NCI-H748 (cell line): ENCODE measurements around the gene SUGCT.

Experiments
- DNase-seq: peaks from one replicate; lab custom pipeline; 2025; ENCODE audit not compliant: unreplicated experiment; lab: John Stamatoyannopoulos, UW

The SUGCT gene

DNA sequence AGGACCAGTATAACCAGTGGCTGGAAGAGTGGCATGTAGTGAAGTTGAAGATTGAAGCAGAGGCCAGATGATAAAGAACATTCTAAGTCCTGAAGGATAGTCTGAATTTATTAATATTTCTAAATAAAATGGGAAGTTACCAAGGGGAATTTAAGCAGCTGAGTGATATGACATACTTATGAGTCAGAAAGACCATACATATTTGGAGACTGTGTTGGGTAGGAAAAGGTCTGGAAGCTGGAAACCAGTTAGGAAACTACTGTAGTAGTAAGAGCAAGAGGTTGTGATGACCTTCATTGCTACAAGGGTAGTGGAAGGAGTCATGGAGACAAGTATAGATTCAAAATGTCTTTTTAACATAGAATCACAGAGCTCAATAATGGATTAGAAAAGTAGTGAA, 752.3 kb downstream of the SUGCT start:
- no peak for DNase-seq

- no peak for DNase-seq
These were observed 753.7 kb downstream of the SUGCT start for GRCh38 chr7:40888499-40888898.

DNA sequence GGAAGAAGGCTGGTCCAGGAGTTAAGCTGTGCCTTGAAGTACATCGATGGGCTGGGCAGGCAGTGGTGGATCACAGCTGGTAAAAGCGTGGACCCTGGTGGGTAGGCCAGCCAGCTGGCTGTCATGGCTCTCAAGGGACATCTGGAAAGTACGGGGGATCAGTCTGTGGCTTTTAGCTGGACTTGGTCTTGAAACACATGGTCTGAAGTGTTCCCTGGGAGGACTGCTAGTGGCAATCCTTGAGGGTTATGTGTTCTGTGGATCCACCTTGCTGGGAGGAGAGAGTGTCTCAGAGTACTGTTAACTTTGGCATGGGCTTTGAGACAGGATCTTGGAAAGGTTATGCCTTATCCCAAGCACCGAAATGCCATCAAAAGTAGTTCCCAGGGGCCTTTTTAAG, 754.3 kb downstream of the SUGCT start:
- no peak for DNase-seq

- no peak for DNase-seq
These were observed 754.7 kb downstream of the SUGCT start for GRCh38 chr7:40889539-40889938.

DNA sequence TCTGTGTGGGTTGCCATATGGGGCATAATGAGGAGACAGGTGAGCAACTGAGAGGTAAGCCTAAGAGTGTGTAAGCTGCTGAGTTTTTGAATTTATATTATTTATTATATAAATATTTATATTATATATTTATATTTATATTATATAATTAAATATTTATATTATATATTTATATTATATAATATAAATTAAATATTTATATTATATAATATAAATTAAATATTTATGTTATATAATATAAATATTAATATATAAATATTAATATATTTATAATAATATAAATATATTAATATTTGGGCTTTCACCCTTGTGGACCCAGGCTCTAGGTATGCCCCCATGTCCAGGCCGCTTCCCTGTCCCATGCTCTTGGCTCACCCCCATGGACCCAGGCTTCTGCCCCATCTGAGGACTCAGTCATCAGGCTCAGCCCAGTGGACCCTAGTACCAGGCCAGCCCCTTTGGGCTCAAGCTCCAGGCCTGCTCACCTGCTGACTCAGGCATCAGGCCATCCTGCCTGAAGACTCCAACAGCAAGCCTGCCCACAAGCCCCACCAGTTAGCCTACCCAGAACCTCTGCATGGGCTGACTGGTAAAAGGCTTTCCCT, 755.4 kb downstream of the SUGCT start:
- DNase-seq = no peak

DNA sequence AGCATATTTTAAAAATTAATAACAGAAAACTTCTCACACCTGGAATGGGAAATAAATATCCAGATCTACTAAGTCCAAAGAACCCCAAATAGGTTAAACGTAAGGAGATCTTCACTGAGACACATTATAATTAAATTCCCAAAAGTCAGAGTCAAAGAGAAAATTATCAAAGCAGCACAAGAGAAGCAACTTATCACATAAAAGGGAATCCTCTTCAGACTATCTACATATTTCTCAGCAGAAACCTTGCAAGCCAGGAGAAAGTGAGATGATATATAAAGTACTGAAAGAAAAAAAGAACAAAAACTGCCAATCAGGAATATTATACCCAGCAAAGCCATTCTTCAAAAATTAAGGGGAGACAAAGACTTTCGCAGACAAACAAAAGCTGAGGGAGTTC, 756.4 kb downstream of the SUGCT start:
- DNase-seq = no peak

- DNase-seq = no peak
These were observed 764.3 kb downstream of the SUGCT start for GRCh38 chr7:40899151-40899550.

- no peak for DNase-seq
These were observed 765.1 kb downstream of the SUGCT start for GRCh38 chr7:40899636-40900507.

DNA sequence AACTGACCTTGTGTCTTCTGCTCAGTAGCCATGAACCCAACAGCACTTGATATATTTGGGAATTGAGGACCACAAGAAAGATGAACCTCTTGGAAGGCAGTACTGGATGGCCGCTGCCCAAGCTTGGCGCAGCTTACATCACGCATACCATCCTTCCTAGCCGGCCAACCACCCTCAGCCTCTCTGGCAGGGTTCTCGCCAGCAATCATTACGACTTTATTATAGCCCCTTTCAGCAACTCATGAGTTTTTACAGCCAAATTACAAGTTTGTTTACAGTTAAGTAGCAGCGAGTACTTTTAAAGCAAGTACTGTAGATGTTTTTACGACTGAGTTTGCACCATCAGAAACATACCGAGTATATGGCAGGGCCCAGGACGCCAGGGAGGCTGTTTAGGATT, 769.1 kb downstream of the SUGCT start:
- no peak for DNase-seq

- DNase-seq = no peak
These were observed 772.5 kb downstream of the SUGCT start for GRCh38 chr7:40907286-40907685.

DNA sequence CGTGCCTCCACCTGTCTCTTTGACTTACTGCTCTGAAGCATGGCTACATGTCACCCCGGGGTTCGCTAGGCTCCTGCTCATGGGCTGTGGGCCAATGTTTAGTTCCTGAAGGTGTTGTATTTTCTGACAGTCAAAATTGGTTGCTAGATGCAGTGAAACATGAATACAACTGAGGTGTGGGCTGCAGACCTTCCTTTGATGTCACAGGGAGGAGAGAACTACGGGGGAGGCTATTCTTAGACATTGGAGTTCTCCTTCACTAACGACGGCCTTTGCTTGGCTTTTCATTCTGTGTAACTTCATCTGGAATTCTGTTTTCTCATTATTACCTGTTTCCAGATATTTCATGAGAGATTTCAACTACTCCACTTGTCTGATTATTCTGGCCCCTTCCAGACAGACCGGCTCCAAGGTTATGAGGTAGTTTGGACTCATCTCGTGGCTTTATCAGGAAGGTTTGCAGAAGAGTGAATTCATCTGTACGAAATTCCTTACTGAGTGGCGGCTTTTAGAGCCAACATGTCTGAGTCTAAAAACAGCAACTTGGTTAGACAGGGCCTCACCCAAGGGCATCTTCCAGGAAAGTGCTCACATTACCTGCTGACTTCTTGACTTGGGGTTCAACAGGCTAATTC, 774.7 kb downstream of the SUGCT start:
- no peak for DNase-seq
